ENCODE measurements around the gene CDK14.

The CDK14 gene

DNA sequence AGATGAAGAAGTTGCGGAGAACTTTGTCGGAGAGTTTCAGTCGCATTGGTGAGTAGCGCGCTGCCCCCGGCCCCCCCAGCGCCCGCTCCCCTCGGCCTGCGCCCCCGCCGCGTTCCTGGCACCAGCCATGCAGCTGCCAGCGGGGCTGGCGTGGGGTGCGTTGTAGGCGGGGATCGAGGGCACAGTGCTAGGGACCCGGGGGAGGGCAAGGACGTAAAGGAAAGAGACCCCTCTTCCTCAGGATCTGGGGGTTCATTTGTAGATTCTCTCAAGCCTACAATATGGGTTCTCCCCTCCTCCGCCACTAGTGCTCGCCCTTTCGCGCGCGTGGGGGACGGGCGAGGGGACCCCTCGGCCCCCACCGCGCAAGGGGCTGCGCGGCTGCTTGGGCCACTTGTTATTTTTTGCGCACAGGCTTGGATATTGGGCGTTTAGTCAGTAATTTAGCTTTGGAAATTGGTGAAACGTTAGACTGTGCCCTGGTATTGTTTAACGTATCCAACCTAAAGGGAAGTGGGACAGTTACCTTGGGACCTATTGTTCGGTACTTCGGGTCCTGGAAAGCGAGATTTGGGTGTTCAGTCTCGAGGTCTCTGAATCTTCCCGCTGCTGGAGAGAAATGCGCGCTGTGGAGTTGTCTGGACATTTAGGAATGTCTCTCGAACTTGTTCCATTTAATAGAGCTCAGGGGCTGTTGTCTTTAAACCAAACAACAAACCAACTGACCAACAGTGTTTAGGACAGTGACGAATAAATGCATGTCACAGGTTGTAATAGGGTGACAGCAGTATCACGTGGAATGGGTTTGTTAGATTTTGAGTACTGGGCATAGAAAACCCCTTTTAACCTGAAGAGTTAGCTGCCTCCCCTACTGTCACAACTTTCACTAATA is 796 bp downstream of the CDK14 start:
- DNase-seq (ENCODE audit: low read depth): no peak

DNA sequence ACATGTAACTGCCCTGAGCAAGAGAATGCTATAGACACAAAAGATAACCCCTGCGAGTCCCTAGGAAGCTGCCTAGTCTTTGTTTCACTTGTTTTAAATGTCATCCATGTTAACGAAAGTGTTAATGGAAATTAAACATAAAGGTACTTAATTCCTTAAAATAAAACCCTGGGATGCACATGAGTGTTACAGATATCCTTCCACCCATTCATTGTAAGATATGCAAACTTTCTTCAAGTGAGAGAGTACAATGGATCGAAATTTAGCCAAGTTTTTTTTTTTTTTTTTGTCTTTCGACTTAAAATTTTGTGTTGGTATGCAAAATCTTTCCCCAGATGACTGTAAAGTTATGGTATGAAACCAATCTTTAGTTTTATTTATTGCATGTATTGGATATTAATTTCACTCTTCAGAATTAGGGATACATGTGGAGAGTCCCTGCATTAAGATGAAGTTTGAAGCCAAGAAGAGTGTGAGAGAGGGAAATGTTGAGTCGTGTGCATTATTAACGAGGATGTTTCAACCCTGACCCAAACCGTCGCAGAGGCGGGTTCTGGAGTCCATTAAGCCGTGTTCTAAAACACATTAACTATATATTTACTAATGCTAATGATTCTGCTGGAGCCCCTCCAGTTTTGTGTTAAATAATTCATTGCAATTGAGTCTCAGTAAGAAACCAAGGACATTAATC is 1.6 kb downstream of the CDK14 start:
- no peak for DNase-seq (ENCODE audit: low read depth)

DNA sequence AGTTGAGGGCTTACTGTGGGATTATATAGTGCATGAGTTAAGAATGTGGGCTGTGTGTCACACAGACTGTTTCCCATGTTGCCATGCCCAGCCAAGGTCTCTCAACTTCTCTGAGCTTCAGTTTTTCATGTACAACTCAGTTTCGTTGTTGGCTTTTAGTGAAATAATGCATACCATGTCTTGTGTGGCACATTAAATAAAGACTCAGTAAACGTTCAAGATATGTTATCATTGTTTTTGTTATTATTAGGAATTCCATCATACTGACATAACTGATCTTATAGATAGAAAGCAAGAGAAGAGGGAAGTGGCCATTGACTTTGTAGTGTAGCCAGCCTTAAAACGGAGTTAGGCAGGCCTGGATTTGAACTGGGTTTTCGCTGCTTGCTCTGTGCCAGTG is 2.9 kb downstream of the CDK14 start:
- no peak for DNase-seq (ENCODE audit: low read depth)

DNA sequence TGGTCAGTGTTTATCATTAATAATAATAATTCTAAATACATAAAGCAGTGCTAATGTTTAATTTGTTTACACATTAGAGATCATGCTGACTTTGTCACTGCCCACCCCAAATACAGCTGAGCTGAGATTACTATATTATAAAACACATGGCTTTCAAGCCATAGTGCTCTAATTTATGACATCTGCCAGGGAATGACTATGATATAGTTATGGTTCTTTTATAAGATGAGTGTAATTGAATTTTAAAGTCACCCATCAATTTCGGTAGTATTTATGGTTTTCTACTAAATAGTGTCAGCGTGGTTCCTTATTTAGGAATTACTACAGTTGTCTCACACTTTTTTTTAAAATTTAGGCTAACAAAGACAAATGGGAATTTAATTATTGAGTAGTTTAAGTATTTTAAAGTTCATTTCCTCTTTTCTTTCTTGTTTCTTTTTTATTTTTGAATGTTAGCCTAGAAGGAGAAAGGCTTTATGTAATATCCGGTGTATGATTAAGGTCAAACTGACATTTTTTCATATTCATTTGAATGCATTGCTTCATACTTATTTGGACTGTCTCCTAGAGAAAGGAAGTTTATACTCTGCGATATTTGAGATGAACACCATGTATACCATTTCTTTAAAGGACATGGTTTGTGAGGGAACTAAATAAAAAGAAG is 3.9 kb downstream of the CDK14 start:
- no peak for DNase-seq (ENCODE audit: low read depth)

DNA sequence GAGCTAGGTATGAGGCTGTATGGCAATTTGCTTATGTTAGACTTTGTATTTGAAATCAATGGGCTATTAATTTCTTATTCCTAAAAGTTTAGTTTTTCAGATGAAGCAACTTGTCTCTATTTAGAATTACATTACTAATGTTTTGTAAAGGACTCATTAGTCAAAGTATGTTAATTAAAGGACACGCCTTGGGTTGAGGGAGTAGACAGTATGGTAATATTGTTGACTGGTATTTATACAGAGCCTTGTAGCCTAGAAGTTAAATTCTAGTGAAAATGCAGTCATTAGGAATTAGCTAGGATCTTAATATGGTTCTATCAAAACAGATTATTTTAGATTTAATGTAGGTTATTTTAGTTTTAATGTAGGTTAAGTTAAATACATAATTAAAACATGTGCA is 6.2 kb downstream of the CDK14 start:
- DNase-seq (ENCODE audit: low read depth): no peak

DNA sequence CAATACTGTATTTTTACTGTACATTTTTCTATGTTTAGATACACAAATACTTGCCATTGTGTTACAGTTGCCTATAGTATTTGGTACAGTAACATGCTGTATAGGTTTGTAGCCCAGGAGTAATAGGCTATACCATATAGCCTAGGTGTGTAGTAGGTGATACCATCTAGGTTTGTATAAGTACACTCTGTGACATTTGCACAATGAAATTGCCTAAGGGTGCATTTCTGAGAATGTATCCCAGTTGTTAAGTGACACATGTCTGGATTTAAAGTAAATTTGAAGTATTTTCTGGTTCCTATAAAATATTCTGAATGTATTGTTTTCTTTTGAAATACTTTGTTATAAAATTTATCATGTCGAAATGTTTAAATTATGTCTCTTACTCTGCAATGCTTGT is 7.2 kb downstream of the CDK14 start:
- no peak for DNase-seq (ENCODE audit: low read depth)

DNA sequence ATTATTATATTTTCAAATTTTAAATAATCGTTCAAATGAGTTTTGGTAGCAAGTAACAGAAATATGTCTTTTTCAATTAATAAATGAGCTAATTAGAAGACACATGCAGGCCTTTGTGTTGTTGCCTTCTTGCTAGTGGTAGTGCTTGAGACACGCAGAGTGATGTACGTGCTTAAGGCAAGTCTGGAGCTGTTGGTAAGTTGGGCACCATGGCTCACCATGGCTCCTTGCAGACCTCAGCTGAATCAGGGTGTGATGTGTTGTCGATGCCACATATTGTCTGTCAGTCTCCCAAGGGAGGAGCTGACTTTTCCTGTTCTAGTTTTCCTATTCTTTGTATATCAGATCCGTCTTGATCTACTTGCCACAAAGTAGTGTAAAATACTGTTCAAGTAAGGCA is 8.3 kb downstream of the CDK14 start:
- no peak for DNase-seq (ENCODE audit: low read depth)

DNA sequence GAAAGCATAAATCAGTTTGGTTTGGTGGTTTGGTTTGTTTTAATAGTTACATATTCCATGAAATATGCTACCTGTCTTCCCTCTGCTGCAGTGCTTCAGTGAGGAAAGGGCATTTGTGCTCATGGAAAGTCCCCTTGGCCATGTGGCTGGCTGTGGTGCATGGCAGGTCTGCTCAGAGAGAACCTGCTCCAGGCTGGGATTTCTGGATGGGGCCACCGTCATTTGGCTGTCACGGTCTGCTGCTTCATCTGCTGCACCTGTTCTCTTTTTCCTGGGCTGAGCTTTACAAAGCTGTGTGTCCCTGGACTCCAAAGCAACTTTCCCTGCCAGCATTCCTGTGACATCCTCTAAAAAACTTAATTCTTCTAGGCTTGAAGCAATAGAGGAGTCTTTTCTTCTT is 8.9 kb downstream of the CDK14 start:
- DNase-seq (ENCODE audit: low read depth): no peak

DNA sequence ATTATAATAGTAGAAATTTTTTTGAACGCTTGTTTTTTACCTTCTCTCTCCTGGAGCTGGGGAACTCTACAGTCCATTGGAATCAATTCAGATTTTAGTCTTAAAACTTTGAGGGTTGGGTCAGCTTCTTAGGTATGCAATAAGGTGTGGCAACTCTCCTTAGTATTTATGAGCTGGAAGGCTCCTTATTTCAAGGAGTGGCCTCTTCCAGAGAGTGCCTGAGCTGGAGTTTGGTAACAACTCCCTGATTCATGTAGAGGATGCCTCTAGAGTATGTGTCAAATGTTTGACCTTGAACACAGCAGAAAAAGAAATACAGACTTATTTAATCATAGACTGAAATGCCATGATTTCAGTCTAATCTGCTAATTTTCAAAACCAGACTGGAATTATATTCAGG is 11.1 kb downstream of the CDK14 start:
- DNase-seq (ENCODE audit: low read depth): no peak

DNA sequence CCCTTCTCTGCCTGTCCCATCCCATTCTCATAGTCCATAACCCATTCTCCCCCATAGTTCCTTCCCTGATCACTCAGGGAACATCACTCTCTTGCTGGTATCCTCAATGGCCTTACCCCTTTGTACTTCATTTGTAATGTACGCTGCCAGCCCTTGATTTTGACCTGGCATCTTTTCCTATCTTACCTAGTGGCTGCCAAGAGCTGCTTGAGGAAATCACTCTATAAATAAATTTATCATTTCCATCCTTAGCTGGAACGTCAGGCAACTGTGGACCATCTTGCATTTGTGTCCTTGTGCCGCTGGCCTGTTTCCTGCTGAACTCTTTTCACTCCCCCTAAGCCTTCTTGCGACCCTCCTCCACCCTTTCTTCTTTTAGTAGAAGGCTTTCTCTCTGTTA is 14.0 kb downstream of the CDK14 start:
- no peak for DNase-seq (ENCODE audit: low read depth)

DNA sequence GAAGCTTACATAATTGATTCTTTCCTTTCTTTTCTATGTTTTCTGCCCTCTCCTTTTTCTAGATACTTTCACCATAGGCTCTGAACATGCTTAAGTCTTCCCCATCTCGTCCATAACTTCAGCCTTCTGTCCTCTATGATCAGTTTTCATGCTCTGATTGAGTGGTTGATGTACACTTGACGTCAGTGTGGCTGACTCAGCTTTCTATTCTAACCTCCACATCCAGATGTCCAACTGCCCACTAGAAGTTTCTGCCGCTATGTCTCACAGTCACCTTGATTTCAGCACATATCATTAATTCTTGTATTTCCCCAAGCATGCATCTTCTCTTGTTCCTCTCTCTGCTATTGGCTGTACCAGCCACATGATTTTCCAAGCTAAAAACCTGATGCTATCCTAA is 15.0 kb downstream of the CDK14 start:
- DNase-seq (ENCODE audit: low read depth): no peak

DNA sequence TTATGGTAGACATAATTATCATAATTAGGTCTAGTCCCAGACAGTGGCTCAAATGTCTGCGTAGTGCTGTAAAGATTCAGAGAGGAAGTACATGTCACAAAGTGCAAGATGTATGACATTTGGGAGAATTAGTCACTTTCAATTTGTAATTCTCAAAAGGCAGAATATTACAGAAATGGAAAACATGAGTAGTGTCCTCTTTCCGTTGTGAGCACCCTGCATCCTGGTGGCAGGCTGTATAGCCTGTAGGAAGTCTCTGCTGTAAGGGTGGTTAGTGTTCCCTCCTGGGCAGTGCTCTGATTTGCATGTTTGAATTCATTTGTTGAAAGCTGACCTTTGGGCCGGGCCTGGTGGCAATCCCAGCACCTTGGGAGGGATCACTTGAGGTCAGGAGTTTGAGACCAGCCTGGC is 17.0 kb downstream of the CDK14 start:
- no peak for DNase-seq (ENCODE audit: low read depth)

DNA sequence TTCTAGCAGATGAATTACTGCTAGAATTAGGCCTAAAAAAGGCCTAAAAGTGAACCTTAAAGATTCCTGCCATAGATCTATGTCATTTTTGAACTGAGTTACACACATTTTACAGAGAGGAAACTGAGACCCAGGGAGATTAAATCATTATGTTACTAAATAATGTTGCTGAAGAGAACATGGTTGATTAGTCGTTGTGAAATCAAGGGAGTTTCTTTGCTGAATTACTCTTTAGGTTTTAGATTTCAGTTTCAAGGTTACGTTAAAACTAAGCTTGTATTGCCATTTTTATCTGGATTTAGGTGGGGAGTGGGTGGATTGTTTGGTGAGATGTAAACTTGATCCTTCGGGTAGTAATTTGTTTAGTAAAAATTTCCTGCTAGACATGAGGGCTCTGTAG is 21.3 kb downstream of the CDK14 start:
- no peak for DNase-seq (ENCODE audit: low read depth)

DNA sequence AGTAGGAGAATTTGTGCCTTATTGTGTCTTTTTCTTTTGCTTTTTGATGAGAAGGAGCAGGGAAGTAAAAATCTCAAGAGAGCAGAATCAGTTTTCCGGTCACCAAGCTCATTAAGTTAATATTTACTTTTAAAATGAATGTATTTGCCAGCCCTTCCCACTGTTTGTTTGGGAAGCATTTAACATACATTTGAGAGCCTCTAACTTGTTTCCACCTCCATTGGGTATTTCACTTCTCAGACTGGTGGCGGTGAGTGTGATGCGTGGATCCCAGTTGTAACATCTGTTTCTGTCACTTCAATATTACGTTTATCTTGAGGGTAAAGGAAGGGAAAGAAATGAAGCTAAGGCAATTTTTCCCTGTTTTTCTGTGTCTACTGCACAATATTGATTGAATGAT is 22.8 kb downstream of the CDK14 start:
- no peak for DNase-seq (ENCODE audit: low read depth)

DNA sequence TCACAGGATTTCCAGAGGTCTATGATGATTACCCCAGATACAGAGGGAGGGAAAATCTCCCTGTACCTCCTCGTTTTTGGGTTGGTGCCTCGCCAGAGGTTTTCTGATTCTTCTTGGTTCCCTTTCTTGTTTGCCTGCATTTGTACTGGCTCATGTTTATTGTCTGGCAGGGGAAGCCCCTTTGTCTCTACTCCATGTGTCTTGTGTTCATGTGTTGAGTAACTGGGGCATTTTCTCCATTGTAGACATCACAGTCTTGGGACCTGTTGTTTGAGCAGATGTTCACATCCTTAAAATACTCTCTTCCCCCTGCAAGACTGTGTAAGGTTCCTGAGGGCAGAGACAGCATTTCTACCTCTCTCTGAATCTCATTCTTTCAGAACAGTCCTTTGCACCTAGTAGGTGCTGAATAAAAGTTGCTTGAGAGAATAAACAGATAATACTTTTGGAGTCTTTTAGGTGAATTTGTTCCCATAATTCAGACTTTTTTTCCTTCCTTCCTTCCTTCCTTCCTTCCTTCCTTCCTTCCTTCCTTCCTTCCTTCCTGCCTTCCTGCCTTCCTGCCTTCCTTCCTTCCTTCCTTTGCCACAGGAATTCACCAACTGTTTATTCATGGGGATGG is 25.1 kb downstream of the CDK14 start:
- DNase-seq (ENCODE audit: low read depth): no peak

DNA sequence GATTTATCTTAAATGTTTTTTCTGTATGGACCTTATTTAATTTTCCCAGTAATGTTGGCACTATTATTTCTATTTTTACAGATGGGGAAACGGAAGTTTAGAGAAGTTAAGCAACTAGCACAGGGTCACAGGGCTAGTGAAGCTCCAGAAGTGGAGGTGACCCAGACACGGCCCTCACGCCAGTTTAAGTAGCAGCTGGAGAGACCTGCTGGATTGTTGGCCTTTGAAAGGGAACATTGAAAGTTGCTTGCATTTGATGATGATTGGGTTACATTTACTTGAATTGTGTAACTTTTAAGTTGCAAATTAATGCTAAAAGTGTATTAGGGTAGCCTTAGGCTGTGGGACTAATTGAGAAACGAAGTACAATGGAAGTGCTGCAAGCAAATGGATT is 25.6 kb downstream of the CDK14 start:
- no peak for DNase-seq (ENCODE audit: low read depth)

DNA sequence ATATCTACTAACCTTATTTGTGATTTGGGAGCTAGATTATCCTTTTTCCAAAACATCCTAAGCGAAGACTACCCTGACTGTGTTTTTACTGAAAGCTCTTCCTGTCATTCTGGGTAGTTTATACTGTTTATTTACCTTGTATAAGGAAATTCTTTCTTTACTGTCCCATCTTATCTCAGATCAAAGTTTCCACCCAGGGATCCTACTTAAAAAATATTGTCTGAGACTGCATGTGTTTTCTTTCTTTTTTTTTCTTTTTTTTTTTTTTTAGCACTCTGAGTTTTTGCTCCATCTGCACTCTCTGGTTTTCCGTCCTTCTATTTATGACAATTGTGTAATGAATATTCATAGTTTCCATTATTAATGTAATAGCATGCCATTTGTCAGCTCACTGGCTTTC is 26.5 kb downstream of the CDK14 start:
- DNase-seq (ENCODE audit: low read depth): no peak

DNA sequence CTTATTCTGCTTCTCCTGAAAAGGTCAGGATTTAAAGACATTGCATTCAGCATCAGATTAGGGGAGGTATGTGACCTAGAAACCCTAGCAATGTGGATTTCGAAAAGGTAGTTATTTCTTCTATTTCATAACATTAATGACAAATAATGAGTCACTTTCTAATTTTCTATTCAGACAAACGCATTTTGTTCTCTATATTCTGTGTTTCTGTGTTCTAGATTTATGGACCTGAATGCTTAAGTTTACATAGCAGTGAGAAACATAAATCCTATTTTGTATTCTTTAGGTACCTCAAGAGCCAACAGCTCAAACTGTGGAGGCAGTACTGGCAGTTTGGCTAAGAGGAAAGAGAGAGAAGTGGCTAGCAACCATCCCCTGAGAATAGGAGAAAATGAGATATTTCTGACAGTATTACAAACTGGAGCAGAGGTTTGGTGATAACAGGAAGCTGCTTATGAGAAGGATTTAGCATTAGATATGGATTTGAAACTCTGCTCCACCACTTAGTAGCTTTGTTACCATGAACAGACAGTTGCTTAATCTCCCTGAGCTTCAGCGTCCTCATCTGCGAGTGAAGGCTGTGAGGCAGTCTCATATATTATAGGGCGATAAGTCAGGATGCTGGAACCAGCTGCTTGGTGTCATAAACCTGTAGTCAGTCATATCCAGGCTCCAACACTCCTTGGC is 28.2 kb downstream of the CDK14 start:
- DNase-seq (ENCODE audit: low read depth): no peak

DNA sequence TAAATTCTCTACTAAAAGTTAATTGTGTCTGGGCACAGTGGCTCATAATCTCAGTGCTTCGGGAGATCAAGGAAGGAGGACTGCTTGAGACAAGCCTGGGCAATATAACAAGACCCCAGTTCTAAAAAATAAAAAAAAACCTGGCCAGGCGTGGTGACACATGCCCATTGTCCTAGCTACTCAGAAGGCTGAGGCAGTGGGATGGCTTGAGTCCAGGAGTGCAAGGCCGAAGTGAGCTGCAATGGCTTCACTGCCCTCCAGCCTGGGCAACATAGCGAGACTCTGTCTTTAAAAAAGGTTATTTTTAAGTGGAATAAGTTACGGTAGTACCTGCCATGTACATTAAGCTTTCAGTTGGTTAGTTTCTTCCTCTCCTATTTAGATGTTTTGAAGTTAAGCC is 28.9 kb downstream of the CDK14 start:
- DNase-seq (ENCODE audit: low read depth): no peak

DNA sequence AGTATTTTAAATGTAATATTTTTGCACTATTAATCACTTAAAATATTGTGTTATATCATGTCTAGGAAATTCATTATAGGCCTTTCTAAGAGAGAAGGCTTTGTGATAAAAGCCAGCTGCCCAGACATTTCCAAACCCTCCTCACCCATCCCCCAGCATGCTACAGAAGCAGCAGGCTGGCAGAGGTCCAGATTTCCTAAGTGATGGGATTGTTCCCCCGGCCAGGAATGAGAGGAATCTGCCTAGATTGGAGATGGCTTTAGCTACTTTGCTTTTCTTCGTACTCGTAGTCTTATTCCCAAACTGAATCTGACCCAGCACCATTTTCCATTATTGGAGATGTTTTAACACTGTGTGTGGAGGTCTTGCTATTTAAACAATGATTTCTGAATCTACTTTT is 29.4 kb downstream of the CDK14 start:
- DNase-seq (ENCODE audit: low read depth): no peak

DNA sequence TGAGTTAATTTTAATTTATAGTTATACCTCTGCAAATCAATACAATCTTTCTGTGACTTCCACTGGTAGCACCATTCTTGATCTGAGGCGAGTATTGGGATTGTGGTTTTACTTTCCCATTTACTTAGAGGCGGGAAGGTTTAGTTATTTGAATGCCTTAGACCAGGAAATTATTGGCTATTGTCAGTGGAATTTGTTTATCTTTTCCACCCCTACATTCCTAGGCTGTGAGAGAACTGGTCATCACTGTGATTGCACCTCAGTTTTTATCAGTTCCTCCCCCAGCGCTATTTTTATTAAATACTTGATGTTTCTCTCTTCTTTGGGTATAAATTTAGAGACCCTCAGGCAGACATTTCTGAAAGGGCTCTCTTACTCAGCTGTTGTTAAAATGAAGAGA is 29.9 kb downstream of the CDK14 start:
- DNase-seq (ENCODE audit: low read depth): no peak

DNA sequence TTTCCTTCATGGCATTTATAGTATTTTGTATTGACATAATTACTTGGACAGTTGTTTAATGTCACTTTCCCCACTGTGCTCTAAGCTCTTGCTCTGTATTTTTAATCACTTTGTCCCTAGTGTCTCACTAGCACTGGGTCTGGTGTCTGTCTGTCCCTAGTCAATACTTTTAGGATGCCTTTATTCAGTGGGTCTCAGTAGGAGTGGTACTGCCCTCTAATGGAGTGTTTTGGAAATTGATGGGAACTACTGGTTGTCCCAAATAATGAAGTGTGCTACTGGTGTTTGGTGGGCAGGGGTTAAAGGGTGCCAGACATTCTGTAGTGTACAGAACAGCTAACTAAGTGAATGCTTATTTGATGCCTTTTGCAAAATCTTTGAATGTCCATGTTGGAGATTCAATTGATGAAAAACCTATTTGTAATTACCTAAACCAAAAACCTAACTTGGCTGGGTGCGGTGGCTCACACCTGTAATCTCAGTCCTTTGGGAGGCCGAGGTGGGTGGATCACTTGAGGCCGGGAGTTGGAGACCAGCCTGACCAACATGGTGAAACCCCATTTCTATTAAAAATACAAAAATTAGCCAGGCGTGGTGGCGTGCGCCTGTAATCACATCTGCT is 33.3 kb downstream of the CDK14 start:
- DNase-seq (ENCODE audit: low read depth): no peak

Data from stimulated activated CD8-positive, alpha-beta memory T cell treated with anti-CD3 and anti-CD28 coated beads, Interleukin-12 subunit alpha, Interleukin-12 subunit beta, amount 100 ng/mL, for 4 hours (primary cell).